Keratinocyte (primary cell): ENCODE data around the gene MYL6.

Source experiments
- EZH2 ChIP-seq: IDR thresholded peaks from one replicate; pipeline ENCODE4 v1.6.1; 2012; ENCODE audit warnings: inconsistent platforms, mild to moderate bottlenecking, low read length, moderate library complexity
- TF ChIP-seq, protein P1 (sequence below), 3 experiments: IDR thresholded peaks in 1 of 3; conservative IDR thresholded peaks in 1 of 3; optimal IDR thresholded peaks in 1 of 3; 2 replicates in 2 of 3; 3 replicates in 1 of 3; pipeline versions ENCODE3 to v1.5.1; 2011; ENCODE audit warnings: low read length in 3 of 3, mild to moderate bottlenecking in 3 of 3, moderate library complexity in 2 of 3, control low read depth in 1 of 3, inconsistent platforms in 1 of 3; ENCODE audit not compliant: insufficient read depth in 2 of 3; ENCODE audit errors: extremely low read depth in 1 of 3

DNA sequence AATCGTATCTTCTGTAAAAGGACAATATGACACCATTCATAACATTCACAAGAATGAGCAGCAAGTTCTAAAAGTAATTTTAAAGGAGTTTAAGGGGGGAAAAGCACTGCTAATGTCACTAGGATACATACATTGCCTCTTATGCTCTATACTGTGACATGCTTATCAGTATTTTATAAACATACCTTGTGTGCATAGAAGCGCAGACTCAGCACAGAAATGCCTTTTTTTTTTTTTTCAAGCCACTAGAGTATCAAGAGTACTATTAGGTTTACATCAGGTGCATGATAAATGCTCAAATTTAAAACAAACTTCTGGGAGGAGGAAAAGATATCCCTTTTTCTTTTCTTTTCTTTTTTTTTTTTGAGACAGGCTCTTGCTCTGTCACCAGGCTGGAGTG, 44.7 kb downstream of the MYL6 start:
- TF ChIP-seq, protein P1, sequence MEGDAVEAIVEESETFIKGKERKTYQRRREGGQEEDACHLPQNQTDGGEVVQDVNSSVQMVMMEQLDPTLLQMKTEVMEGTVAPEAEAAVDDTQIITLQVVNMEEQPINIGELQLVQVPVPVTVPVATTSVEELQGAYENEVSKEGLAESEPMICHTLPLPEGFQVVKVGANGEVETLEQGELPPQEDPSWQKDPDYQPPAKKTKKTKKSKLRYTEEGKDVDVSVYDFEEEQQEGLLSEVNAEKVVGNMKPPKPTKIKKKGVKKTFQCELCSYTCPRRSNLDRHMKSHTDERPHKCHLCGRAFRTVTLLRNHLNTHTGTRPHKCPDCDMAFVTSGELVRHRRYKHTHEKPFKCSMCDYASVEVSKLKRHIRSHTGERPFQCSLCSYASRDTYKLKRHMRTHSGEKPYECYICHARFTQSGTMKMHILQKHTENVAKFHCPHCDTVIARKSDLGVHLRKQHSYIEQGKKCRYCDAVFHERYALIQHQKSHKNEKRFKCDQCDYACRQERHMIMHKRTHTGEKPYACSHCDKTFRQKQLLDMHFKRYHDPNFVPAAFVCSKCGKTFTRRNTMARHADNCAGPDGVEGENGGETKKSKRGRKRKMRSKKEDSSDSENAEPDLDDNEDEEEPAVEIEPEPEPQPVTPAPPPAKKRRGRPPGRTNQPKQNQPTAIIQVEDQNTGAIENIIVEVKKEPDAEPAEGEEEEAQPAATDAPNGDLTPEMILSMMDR (optimal IDR thresholded peaks at IDR 0.05 in 1 of 3, IDR thresholded peaks at IDR 0.05 in 1 of 3, conservative IDR thresholded peaks at IDR 0.05 in 1 of 3; ENCODE audit: extremely low read depth in 1 of 3, insufficient read depth in 2 of 3, low read length in 3 of 3): no peak
- TF ChIP-seq EZH2: no peak
